ENCODE results near the gene CDADC1. TPM values are rescaled to one million over a fixed set of nuclear protein-coding genes. Genes with fewer than 3 reads are reported as not detected.

The CDADC1 gene
- total RNA-seq, 1 experiment from 2014 or later = 4.0 TPM

DNA sequence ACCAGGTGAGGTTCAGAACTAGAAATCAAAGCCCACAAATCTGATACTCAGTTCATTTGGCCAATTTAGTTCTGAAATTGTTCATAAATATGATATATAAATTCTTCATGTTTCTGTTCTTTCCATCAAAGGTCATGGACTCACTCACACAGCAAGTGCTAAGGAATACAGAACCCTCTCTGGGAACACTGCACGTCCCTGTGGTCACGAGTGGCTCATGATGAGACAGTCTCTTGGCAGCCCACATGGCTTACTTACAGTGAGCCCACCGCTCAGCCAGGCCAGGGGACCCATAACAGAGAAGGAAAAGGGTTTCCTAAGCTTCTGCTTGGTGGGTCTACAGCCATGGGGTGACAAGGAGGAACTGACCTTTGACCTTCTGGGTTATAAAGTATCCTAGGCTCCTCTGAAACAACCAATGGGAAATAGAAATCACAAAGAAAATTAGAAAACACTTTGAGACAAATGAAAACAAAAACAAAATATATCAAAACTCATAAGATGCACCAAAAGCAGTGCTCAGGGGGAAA is 67.4 kb downstream of the CDADC1 start (continued):
- TF ChIP-seq MYBL2 (CRISPR knock-in tag; IDR thresholded peaks at IDR 0.05) = no peak

DNA sequence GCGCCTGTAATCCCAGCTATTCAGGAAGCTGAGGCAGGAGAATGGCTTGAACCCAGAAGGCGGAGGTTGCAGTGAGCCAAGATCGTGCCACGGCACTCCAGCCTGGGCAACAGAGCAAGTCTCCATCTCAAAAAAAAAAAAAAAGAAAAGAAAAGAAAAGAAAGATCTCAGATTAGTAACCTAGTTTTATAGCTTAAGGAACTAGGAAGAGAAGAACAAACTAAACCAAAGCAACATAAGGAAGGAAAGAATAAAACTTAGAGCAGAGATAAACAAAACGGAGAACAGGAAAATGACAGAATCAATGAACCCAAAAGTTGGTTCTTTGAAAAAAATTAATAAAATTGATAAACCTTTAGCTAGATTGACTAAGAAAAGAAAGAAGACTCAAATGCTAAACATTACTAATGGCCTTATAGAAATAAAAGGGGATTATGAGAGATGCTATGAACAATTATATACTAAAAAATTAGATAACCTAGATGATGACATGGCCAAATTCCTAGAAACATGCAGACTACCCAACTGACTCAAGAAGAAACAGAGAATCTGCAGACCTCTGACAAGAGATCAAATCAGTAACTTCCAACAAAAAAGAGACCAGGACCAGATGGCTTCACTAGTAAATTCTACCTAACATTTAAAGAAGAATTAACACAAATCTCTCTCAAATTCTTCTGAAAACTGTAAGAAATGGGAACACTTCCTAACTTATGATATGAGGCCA is 68.2 kb downstream of the CDADC1 start:
- CTCF ChIA-PET = no interaction called here
- POLR2A ChIA-PET = no interaction called here
- Mint-ChIP-seq H3K4me3 (no peak overlapping the region), H3K27ac (no peak overlapping the region), H3K4me1 (no peaks in the 10 kb centered on the region), H3K9me3 (no peaks in the 10 kb centered on the region), H3K27me3 (ENCODE audit: low read depth) (no peaks in the 10 kb centered on the region), H3K36me3 (no peaks in the 10 kb centered on the region)
- no peak for DNase-seq (ENCODE audit: low spot score)
- TF ChIP-seq NR2C2 (CRISPR knock-in tag; IDR thresholded peaks at IDR 0.05) = no peak
- no peak for TF ChIP-seq ZNF671 (CRISPR knock-in tag; IDR thresholded peaks at IDR 0.05)
- TF ChIP-seq, protein P1, sequence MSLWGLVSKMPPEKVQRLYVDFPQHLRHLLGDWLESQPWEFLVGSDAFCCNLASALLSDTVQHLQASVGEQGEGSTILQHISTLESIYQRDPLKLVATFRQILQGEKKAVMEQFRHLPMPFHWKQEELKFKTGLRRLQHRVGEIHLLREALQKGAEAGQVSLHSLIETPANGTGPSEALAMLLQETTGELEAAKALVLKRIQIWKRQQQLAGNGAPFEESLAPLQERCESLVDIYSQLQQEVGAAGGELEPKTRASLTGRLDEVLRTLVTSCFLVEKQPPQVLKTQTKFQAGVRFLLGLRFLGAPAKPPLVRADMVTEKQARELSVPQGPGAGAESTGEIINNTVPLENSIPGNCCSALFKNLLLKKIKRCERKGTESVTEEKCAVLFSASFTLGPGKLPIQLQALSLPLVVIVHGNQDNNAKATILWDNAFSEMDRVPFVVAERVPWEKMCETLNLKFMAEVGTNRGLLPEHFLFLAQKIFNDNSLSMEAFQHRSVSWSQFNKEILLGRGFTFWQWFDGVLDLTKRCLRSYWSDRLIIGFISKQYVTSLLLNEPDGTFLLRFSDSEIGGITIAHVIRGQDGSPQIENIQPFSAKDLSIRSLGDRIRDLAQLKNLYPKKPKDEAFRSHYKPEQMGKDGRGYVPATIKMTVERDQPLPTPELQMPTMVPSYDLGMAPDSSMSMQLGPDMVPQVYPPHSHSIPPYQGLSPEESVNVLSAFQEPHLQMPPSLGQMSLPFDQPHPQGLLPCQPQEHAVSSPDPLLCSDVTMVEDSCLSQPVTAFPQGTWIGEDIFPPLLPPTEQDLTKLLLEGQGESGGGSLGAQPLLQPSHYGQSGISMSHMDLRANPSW (CRISPR knock-in tag; conservative IDR thresholded peaks at IDR 0.05; ENCODE audit: low read depth) = no peak
- TF ChIP-seq, protein P2, sequence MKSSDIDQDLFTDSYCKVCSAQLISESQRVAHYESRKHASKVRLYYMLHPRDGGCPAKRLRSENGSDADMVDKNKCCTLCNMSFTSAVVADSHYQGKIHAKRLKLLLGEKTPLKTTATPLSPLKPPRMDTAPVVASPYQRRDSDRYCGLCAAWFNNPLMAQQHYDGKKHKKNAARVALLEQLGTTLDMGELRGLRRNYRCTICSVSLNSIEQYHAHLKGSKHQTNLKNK (CRISPR knock-in tag; IDR thresholded peaks at IDR 0.05) = no peak
- TF ChIP-seq, protein P3, sequence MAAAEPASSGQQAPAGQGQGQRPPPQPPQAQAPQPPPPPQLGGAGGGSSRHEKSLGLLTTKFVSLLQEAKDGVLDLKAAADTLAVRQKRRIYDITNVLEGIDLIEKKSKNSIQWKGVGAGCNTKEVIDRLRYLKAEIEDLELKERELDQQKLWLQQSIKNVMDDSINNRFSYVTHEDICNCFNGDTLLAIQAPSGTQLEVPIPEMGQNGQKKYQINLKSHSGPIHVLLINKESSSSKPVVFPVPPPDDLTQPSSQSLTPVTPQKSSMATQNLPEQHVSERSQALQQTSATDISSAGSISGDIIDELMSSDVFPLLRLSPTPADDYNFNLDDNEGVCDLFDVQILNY (CRISPR knock-in tag; IDR thresholded peaks at IDR 0.05) = no peak
- TF ChIP-seq ZNF263 (CRISPR knock-in tag; IDR thresholded peaks at IDR 0.05; ENCODE audit: low read depth) = no peak
- TF ChIP-seq, protein P4, sequence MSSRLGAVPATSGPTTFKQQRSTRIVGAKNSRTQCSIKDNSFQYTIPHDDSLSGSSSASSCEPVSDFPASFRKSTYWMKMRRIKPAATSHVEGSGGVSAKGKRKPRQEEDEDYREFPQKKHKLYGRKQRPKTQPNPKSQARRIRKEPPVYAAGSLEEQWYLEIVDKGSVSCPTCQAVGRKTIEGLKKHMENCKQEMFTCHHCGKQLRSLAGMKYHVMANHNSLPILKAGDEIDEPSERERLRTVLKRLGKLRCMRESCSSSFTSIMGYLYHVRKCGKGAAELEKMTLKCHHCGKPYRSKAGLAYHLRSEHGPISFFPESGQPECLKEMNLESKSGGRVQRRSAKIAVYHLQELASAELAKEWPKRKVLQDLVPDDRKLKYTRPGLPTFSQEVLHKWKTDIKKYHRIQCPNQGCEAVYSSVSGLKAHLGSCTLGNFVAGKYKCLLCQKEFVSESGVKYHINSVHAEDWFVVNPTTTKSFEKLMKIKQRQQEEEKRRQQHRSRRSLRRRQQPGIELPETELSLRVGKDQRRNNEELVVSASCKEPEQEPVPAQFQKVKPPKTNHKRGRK (CRISPR knock-in tag; IDR thresholded peaks at IDR 0.05; ENCODE audit: borderline replicate concordance) = no peak
- no peak for TF ChIP-seq SMAD4 (CRISPR knock-in tag; IDR thresholded peaks at IDR 0.05)
- no peak for ATAC-seq

DNA sequence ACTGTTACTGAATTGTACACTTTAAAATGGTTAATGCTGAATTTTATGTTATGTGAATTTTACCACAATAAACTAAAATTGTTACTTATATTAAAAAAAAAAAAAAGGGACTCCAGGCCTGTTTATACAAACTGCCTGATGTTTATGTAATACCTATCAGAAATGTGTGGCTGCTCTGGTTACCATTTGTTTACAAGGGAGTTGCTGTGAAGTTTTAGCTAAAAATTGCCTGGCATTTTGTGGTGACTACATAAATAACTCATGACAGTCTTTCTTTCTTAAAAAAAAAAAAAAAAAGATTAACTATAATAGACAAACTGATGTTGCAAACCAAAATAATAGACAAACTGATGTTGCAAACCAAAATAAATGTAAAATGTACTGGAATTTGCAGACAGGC is 71.8 kb downstream of the CDADC1 start:
- DNase-seq (ENCODE audit: low spot score) = no peak
- H3K27ac Mint-ChIP-seq = no peak overlapping the region
- POLR2A ChIA-PET = interaction anchor here (0.7 kb wide), 1 partner anchor 14 kb away, joined by 3 read pairs; no protein-coding TSS in a partner anchor
- no peaks in the 10 kb centered on the region for H3K27me3 Mint-ChIP-seq (ENCODE audit: low read depth)
- no peaks in the 10 kb centered on the region for H3K9me3 Mint-ChIP-seq
- no peaks in the 10 kb centered on the region for H3K4me1 Mint-ChIP-seq
- no peak overlapping the region for H3K4me3 Mint-ChIP-seq
- CTCF ChIA-PET = interaction anchor here (0.7 kb wide), 1 partner anchor 21 kb away, joined by 3 read pairs; no protein-coding TSS in a partner anchor
- ATAC-seq = no peak
- H3K36me3 Mint-ChIP-seq = no peaks in the 10 kb centered on the region
- TF ChIP-seq CREB1 (CRISPR knock-in tag; IDR thresholded peaks at IDR 0.05) (no peak), EMX1 (CRISPR knock-in tag; IDR thresholded peaks at IDR 0.05) (no peak), KAT7 (CRISPR knock-in tag; IDR thresholded peaks at IDR 0.05; ENCODE audit: borderline replicate concordance) (no peak), SOX15 (CRISPR knock-in tag; IDR thresholded peaks at IDR 0.05) (no peak), CBFB (CRISPR knock-in tag; IDR thresholded peaks at IDR 0.05; ENCODE audit: low read depth) (no peak)
- TF ChIP-seq, protein P5, sequence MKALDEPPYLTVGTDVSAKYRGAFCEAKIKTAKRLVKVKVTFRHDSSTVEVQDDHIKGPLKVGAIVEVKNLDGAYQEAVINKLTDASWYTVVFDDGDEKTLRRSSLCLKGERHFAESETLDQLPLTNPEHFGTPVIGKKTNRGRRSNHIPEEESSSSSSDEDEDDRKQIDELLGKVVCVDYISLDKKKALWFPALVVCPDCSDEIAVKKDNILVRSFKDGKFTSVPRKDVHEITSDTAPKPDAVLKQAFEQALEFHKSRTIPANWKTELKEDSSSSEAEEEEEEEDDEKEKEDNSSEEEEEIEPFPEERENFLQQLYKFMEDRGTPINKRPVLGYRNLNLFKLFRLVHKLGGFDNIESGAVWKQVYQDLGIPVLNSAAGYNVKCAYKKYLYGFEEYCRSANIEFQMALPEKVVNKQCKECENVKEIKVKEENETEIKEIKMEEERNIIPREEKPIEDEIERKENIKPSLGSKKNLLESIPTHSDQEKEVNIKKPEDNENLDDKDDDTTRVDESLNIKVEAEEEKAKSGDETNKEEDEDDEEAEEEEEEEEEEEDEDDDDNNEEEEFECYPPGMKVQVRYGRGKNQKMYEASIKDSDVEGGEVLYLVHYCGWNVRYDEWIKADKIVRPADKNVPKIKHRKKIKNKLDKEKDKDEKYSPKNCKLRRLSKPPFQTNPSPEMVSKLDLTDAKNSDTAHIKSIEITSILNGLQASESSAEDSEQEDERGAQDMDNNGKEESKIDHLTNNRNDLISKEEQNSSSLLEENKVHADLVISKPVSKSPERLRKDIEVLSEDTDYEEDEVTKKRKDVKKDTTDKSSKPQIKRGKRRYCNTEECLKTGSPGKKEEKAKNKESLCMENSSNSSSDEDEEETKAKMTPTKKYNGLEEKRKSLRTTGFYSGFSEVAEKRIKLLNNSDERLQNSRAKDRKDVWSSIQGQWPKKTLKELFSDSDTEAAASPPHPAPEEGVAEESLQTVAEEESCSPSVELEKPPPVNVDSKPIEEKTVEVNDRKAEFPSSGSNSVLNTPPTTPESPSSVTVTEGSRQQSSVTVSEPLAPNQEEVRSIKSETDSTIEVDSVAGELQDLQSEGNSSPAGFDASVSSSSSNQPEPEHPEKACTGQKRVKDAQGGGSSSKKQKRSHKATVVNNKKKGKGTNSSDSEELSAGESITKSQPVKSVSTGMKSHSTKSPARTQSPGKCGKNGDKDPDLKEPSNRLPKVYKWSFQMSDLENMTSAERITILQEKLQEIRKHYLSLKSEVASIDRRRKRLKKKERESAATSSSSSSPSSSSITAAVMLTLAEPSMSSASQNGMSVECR (CRISPR knock-in tag; IDR thresholded peaks at IDR 0.05; ENCODE audit: borderline replicate concordance) = no peak
- TF ChIP-seq, protein P6, sequence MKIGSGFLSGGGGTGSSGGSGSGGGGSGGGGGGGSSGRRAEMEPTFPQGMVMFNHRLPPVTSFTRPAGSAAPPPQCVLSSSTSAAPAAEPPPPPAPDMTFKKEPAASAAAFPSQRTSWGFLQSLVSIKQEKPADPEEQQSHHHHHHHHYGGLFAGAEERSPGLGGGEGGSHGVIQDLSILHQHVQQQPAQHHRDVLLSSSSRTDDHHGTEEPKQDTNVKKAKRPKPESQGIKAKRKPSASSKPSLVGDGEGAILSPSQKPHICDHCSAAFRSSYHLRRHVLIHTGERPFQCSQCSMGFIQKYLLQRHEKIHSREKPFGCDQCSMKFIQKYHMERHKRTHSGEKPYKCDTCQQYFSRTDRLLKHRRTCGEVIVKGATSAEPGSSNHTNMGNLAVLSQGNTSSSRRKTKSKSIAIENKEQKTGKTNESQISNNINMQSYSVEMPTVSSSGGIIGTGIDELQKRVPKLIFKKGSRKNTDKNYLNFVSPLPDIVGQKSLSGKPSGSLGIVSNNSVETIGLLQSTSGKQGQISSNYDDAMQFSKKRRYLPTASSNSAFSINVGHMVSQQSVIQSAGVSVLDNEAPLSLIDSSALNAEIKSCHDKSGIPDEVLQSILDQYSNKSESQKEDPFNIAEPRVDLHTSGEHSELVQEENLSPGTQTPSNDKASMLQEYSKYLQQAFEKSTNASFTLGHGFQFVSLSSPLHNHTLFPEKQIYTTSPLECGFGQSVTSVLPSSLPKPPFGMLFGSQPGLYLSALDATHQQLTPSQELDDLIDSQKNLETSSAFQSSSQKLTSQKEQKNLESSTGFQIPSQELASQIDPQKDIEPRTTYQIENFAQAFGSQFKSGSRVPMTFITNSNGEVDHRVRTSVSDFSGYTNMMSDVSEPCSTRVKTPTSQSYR (CRISPR knock-in tag; IDR thresholded peaks at IDR 0.05) = no peak
- TF ChIP-seq, protein P7, sequence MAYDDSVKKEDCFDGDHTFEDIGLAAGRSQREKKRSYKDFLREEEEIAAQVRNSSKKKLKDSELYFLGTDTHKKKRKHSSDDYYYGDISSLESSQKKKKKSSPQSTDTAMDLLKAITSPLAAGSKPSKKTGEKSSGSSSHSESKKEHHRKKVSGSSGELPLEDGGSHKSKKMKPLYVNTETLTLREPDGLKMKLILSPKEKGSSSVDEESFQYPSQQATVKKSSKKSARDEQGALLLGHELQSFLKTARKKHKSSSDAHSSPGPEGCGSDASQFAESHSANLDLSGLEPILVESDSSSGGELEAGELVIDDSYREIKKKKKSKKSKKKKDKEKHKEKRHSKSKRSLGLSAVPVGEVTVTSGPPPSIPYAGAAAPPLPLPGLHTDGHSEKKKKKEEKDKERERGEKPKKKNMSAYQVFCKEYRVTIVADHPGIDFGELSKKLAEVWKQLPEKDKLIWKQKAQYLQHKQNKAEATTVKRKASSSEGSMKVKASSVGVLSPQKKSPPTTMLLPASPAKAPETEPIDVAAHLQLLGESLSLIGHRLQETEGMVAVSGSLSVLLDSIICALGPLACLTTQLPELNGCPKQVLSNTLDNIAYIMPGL (CRISPR knock-in tag; IDR thresholded peaks at IDR 0.05) = no peak

All from WTC11 (cell line).